Measurements from ENCODE around the gene ANKRD65.
A peak's percentile ranks its signal among the peaks of the same experiment; 100 is the strongest.

The ANKRD65 gene

DNA sequence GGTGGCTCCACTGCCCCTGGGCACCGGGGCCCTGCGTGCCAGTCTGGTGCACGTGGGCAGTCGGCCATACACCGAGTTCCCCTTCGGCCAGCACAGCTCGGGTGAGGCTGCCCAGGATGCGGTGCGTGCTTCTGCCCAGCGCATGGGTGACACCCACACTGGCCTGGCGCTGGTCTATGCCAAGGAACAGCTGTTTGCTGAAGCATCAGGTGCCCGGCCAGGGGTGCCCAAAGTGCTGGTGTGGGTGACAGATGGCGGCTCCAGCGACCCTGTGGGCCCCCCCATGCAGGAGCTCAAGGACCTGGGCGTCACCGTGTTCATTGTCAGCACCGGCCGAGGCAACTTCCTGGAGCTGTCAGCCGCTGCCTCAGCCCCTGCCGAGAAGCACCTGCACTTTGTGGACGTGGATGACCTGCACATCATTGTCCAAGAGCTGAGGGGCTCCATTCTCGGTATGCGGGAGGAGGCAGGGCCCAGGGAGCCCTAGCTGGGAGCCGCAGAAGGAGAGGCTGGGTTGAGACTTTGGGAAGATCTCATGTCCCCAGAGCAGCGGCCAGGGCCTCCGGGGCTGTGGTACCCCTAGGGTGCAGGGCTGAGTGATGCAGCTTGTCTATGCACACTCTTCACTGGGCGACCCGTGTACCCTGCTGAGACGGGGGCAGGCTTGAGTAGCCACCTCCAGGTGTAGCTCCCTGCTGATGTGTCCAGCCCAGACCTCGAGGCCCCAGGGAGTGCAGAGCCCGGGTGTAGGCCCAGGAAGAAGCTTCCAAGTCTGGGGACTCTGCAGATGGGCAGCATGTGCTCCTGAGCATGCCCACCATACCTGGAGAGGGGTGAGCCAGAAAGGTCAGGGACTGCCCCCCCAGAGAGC lies 16.2 kb upstream of the ANKRD65 start:
- TF ChIP-seq CTCF (IDR thresholded peaks at IDR 0.05; ENCODE audit: insufficient read depth, missing control alignments), result no peak
- DNase-seq (ENCODE audit: insufficient read length, low spot score) (peak; percentile 3), FAIRE-seq (no peak)

DNA sequence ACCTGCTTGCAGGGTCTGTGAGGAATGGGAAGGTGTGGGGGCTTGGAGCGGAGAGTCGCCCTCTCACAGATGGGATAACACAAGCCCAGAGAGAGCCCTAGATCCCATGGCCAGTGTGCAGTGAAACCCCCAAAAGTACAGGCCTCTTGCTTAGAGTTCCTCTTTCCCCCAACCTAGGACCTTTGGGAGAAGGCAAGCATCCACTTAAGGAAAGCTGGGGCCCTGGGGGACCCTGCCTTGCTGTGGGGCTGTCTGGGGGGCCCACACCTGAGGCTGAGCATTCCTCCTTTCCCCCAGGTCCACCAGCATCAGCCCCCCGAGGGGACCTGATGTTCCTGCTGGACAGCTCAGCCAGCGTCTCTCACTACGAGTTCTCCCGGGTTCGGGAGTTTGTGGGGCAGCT lies 15.6 kb upstream of the ANKRD65 start:
- FAIRE-seq, result no peak
- TF ChIP-seq CTCF (IDR thresholded peaks at IDR 0.05; ENCODE audit: insufficient read depth, missing control alignments), result no peak
- no peak for DNase-seq (ENCODE audit: insufficient read length, low spot score)

- DNase-seq (ENCODE audit: insufficient read length, low spot score), result no peak
- no peak for TF ChIP-seq CTCF (IDR thresholded peaks at IDR 0.05; ENCODE audit: insufficient read depth, missing control alignments)
Observed at GRCh38 chr1:1435911-1436629, 15.0 kb upstream of the ANKRD65 start.

DNA sequence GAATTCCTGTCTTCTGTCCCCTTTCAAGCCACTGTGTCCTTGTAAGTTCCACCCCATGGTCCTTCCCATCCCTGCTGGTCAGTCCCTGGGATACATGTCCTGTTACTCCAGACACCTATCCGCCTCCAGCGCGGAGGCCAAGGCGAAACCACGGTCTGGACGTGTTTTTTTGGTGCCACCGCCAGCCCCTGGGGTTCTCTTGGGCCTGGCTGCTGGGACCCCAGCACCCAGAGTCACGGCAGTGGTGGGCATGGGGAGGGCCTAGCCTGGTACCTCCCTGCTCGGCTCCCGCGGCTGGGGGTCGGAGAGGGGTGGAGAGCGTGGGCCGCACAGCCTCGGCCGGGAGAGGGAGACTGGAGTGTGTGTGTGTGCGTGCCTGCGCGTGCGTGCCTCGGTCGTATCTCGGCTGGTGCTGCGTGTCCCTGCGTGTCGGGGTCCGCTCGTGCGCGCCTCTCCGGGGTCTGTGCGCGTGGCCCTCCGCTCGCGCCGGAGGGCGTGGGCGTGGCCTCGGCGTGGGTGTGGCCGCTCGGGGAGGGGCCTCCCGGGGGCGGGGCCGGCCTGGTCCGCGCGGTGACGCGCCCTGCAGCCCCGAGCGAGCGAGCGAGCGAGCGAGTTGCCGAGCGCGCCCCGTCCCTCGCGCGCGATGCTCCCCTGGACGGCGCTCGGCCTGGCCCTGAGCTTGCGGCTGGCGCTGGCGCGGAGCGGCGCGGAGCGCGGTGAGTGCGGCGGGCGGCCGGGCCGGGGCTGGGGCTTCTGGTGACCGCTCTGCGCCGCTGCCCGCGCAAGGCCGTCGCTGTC lies 14.2 kb upstream of the ANKRD65 start, which contains the start of gene VWA1:
VWA1 (plus strand) TSS at position 585 of the 798 bp plus-strand sequence; CDS start at position 644, 59 bp downstream.
- FAIRE-seq (no peak), DNase-seq (ENCODE audit: insufficient read length, low spot score) (peak; percentile 85)
- no peak for TF ChIP-seq CTCF (IDR thresholded peaks at IDR 0.05; ENCODE audit: insufficient read depth, missing control alignments)

More at GRCh38 chr1:1435911-1436629, 15.0 kb upstream of the ANKRD65 start:
- FAIRE-seq, result no peak

- DNase-seq (ENCODE audit: insufficient read length, low spot score) (no peak), FAIRE-seq (no peak)
- TF ChIP-seq CTCF (IDR thresholded peaks at IDR 0.05; ENCODE audit: insufficient read depth, missing control alignments), result no peak
Observed at GRCh38 chr1:1434824-1435105, 13.7 kb upstream of the ANKRD65 start.

- FAIRE-seq, result no peak
- TF ChIP-seq CTCF (IDR thresholded peaks at IDR 0.05; ENCODE audit: insufficient read depth, missing control alignments), result no peak
- DNase-seq (ENCODE audit: insufficient read length, low spot score), result peak; percentile 2
Observed at GRCh38 chr1:1434131-1434823, 13.2 kb upstream of the ANKRD65 start.
